Esophagus squamous epithelium (tissue), 4 donors: ENCODE results near the gene YPEL2.

Experiments
- CTCF ChIP-seq, 6 experiments: fragments of 450-650 bp in 4 of 6; fragments of 200-600 bp in 2 of 6; sonication (generic) in 2 of 6; IDR thresholded peaks; one replicate each; pipeline ENCODE4 v1.5.1; 2016 to 2019; ENCODE audit warnings: antibody characterized with exemption in 6 of 6, mild to moderate bottlenecking in 4 of 6, moderate library complexity in 4 of 6
- POLR2A ChIP-seq, 4 donors: fragments of 450-650 bp; IDR thresholded peaks; one replicate each; pipeline ENCODE4 v1.6.1; 2017; ENCODE audit warnings: antibody characterized with exemption in 4 of 4, mild to moderate bottlenecking in 4 of 4, moderate library complexity in 3 of 4

GRCh38 chr17:59338498-59338897 lies 7.0 kb downstream of the YPEL2 start:
- no peak for TF ChIP-seq CTCF (IDR thresholded peaks at IDR 0.05)
- TF ChIP-seq POLR2A (IDR thresholded peaks at IDR 0.05) = no peak
